ENCODE measurements around the gene CDIP1. TPM values are rescaled to one million over a fixed set of nuclear protein-coding genes. Genes with fewer than 3 reads are reported as not detected.
"Not testable (repeated sequence)": the region's sequence is repeated elsewhere in the genome, so short reads cannot be mapped to it uniquely, and the experiment has no call there.

CDIP1 gene
- 9.8 TPM for total RNA-seq

GRCh38 chr16:4538350-4539235, at the start of gene CDIP1:
Gene CDIP1 (minus strand): TSS chr16:4538773. CDS start chr16:4514130, 24,643 bp downstream.
- DNase-seq (ENCODE audit: low spot score in 2 of 2), result peak; percentile 94 to 96
- no peak for FAIRE-seq

- no peak for FAIRE-seq
- DNase-seq (ENCODE audit: low spot score in 2 of 2), result no peak
Measured at GRCh38 chr16:4586291-4586690, 47.7 kb upstream of the CDIP1 start.

GRCh38 chr16:4583906-4584305, 45.3 kb upstream of the CDIP1 start:
- FAIRE-seq (no peak), DNase-seq (ENCODE audit: low spot score in 2 of 2) (no peak)

GRCh38 chr16:4580250-4580649, 41.7 kb upstream of the CDIP1 start:
- no peak for FAIRE-seq
- DNase-seq (ENCODE audit: low spot score in 2 of 2), result no peak

DNA sequence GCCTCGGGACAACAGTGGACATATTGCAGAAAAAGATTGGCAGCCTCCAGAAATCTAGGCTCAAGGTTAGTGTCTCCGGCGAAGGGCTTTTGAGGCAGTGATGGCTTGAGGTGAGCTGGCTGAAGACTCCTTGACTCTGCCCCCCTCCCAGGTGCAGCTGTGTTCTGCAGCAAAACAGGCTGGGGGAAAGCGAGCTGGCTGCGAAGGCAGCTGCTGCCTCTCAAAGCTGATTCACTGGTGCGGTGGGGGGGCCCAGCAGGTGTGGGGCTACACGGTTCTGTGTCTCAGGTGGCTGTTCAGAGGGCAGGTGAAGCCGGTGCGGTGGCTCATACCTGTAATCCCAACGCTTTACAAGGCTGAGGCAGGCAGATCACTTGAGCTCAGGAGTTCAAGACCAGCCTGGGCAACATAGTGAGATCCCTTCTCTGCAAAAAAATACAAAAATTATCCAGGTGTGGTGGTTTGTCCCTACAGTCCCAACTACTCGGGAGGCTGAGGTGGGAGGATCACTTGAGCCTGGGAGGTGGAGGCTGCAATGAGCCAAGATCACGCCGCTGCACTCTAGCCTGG, 40.5 kb upstream of the CDIP1 start:
- no peak for FAIRE-seq

DNA sequence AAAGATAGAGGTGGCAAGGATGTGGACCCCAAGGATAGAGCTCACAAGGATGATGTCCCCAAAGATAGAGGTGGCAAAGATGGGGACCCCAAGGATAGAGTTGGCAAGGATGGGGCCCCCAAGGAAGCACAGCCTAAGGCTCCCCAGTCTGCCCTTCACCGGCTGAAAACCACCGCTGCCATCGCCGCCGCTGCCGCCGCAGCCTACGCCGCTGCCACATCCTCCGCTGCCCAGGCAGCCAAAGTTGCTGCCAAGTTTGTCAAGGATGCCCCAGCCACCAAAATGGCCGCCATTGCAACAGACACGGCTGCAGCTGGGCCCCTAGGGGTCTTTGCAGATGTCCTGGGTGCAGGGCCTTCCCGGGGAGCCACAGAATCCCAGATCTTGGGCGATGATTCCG, 37.4 kb upstream of the CDIP1 start:
- FAIRE-seq (no peak), DNase-seq (ENCODE audit: low spot score in 2 of 2) (no peak)

More for the DNA sequence above, 40.5 kb upstream of the CDIP1 start:
- DNase-seq (ENCODE audit: low spot score in 2 of 2), result no peak

- no peak for FAIRE-seq
Measured at GRCh38 chr16:4574919-4575705, 36.5 kb upstream of the CDIP1 start.

DNA sequence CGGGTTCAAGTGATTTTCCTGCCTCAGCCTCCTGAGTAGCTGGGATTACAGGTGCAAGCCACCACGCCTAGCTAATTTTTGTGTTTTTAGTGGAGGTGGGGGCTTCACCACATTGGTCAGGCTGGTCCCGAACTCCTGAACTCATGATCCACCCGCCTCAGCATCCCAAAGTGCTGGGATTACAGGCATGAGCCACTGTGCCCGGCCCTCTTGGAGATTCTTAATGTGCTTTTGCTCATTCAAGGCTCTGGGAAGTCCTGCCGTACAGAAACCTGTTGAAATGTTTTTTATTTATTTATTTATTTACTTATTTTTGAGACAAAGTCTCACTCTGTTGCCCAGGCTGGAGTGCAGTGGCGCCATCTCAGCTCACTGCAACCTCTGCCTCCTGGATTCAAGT, 35.4 kb upstream of the CDIP1 start:
- FAIRE-seq; DNase-seq (ENCODE audit: low spot score in 2 of 2): not testable (repeated sequence)

More at GRCh38 chr16:4574919-4575705, 36.5 kb upstream of the CDIP1 start:
- DNase-seq (ENCODE audit: low spot score in 2 of 2), result no peak

- no peak for DNase-seq (ENCODE audit: low spot score in 2 of 2)
- no peak for FAIRE-seq
Measured at GRCh38 chr16:4572715-4573114, 34.1 kb upstream of the CDIP1 start.

DNA sequence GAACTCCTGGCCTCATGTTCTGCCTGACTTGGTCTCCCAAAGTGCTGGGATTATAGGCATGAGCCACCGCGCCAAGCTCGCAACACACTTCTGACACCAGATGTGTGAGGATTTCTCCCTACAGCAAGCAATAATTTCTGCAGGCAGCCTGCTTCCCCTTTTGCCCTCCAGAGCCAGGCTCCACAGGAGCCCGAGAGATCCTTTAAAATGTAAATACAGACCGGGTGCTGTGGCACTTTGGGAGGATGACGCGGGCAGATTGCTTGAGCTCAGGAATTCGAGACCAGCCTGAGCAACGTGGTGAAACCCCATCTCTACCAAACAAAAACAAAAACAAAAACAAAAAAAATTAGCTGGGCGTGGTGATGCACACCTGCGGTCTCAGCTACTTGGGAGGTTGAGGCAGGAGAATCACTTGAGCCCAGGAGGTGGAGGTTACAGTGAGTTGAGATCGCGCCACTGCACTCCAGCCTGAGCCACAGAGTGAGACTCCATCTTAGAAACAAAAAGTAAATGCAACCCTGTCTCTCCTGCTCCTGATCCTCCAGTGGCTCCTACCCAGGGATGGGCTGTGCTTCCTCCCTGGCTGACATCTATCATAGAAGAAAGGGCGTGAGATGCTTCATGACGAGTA, 32.2 kb upstream of the CDIP1 start:
- DNase-seq (ENCODE audit: low spot score in 2 of 2), result no peak
- FAIRE-seq, result no peak

- DNase-seq (ENCODE audit: low spot score in 2 of 2) (no peak), FAIRE-seq (no peak)
Measured at GRCh38 chr16:4570086-4570485, 31.5 kb upstream of the CDIP1 start.

GRCh38 chr16:4566144-4566543, 27.6 kb upstream of the CDIP1 start:
- no peak for FAIRE-seq

DNA sequence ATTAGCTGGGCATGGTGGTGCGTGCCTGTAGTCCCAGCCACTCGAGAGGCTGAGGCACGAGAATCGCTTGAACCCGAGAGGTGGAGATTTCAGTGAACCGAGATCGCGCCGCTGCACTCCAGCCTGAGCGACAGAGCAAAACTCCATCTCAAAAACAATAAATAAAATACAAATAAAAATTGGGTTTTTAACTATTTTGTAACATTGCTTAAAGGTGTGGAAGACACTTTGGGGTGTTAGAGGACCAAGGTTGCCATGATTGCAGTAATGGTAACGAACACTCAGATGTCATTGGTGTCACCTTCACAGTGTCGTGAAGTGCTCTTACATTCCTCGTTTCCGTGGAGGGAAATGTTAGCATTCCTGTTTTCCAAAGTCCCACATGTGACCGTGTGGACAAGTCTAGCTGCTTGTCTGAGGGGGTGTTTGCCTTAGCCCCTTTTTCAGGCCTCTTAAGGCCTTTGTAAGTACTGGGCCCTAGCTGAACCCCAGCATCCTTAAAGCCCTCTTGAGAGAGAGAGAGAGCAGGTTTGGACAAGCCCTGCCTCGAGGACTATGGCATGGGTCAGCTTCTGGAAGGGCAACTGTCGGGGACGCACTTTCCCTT, 26.2 kb upstream of the CDIP1 start:
- DNase-seq (ENCODE audit: low spot score in 2 of 2) (no peak), FAIRE-seq (no peak)

More at GRCh38 chr16:4566144-4566543, 27.6 kb upstream of the CDIP1 start:
- no peak for DNase-seq (ENCODE audit: low spot score in 2 of 2)

DNA sequence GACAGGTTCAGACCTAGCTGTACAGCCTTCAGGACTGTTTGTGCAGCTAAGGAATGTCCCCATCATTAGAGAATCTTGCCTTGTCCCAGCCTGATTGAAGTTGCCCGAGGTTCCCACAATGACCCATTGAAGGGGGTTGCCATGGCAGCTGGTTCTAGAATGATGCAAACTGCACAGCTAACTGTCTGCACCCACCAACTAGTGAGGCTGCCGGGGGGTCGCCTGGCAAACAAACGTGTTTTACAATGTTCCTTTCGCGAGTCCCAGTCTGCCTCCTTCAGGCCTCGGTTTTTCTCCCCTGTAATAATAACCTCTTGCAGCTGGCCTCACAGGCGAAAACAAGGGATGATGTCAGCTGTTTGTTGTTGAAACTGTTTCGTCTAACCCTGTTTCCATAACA, 23.0 kb upstream of the CDIP1 start:
- FAIRE-seq, result no peak
- no peak for DNase-seq (ENCODE audit: low spot score in 2 of 2)

DNA sequence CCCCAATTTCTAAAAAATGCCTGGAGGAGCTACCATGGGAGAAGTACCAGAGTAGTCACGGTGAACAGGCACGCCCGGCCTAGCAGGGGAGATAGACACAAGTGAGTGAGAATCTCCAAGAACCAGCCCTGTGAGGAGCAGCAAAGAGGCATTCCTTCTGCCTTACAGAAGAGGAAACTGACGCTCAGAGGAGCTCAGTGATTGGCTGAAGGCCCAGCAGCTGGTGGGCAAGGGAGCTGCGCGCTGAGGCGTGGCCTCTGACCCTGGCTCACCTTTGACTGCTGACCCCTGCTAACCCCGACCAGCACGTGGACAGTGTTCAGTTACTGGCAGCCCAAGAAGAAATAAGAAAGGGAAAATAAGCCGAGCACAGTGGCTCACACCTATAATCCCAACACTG, 19.4 kb upstream of the CDIP1 start:
- FAIRE-seq, result no peak
- no peak for DNase-seq (ENCODE audit: low spot score in 2 of 2)

- DNase-seq (ENCODE audit: low spot score in 2 of 2) (no peak), FAIRE-seq (no peak)
Measured at GRCh38 chr16:4556580-4556979, 18.0 kb upstream of the CDIP1 start.

- DNase-seq (ENCODE audit: low spot score in 2 of 2) (no peak), FAIRE-seq (no peak)
Measured at GRCh38 chr16:4556112-4556511, 17.5 kb upstream of the CDIP1 start, which contains the start of gene C16orf96. Gene C16orf96 (plus strand): TSS chr16:4556340. CDS start chr16:4556490, 150 bp downstream.

DNA sequence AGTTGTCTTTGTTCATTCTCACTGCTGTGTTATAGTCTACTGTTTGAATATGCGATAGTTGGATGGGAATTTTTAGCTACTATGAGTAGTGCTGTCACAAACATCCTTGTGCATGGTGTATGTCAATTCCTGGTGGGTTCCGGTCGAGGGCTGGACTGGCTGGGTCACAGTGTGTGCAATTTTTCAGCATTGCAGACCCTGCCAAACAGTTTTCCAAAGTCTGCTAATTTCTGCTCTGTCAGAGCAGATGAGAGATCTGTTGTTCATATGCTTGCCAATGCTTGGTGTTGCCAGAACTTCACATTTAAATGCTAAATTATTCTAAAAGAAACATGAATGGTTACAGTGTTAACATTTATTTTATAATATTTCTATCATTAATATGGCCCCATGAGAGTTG, 14.0 kb upstream of the CDIP1 start:
- FAIRE-seq (no peak), DNase-seq (ENCODE audit: low spot score in 2 of 2) (no peak)

DNA sequence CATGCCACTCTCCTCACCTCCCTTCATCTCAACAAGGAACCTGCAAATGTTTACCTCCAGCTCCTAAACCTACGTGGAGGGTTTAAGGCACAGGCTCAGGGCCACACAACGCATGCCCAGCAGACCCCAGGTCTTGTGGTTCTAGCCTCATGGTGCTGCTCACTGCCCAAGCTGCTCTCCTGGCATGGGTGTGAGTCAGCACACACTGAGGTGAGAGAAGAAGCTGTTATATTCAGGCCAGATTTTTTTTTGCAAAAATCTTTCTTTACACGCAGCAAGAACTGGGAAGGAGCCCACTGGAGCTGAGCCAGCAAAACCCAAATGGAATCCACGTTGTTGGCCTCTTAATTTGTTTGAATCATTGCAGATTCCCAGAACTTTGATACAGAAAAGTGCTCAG, 12.0 kb upstream of the CDIP1 start:
- DNase-seq (ENCODE audit: low spot score in 2 of 2) (no peak), FAIRE-seq (no peak)

DNA sequence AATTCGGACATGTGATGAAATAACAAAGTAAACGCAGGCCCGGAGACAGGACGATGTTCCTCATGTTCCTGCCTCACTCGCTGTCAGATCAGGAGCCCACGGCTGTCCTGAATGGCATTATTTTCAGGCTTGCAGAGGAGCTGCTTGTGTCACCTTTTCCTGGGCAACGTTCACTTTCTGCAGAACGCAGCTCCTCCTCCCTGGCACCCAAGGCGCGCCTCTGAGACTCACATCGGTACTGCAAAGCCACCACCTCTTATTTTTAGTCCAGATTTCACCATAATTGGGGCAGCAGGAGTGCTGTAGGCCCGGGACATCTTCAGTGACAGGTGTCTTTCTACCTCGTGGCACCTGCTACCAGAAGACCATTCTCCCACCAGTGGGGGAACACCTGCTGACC, 9.6 kb upstream of the CDIP1 start:
- FAIRE-seq (no peak), DNase-seq (ENCODE audit: low spot score in 2 of 2) (no peak)
